Caco-2 (cell line): ENCODE measurements around the gene ELAVL1. TPM values are rescaled to one million over a fixed set of nuclear protein-coding genes. Genes with fewer than 3 reads are reported as not detected.

Experiments used
- BruUV-seq: library from RNA; stranded (reverse); fragments of 400-500 nt; replicated peaks from 2 replicates; lab custom pipeline; 2021; lab: Mats Ljungman, UMichigan
- CTCF ChIA-PET: fragments of 300-600 bp; sonication (Branson Sonifier 250); formaldehyde crosslinking; loops from one replicate; lab custom pipeline; 2022; ENCODE audit warnings: antibody characterized with exemption; lab: Charles Lee
- POLR2A ChIA-PET: fragments of 300-600 bp; sonication (Branson Sonifier 250); formaldehyde crosslinking; loops from one replicate; lab custom pipeline; 2022; ENCODE audit warnings: antibody characterized with exemption; lab: Charles Lee
- DNase-seq, 2 experiments: peaks; one replicate each; pipeline versions ENCODE4 v3.0.0 to v3.0.0-alpha.2; 2020 to 2022
- H3K27me3 ChIP-seq: replicated peaks from 2 replicates; pipeline ENCODE4 v1.6.0; 2011; ENCODE audit warnings: low read length; ENCODE audit not compliant: control insufficient read depth, insufficient read depth
- H3K36me3 ChIP-seq: 2 replicates; pipeline ENCODE4 v1.5.1; 2011; ENCODE audit warnings: low read length; ENCODE audit not compliant: control insufficient read depth, insufficient read depth
- H3K4me1 ChIP-seq: fragments of 250-450 bp; sonication (Bioruptor Pico); 2 replicates; pipeline ENCODE4 v1.5.1; 2020; ENCODE audit warnings: mild to moderate bottlenecking
- H3K4me3 ChIP-seq: 2 replicates; pipeline ENCODE4 v1.5.1; 2011; ENCODE audit warnings: low read depth, mild to moderate bottlenecking, control low read depth, low read length
- H3K9me3 ChIP-seq: fragments of 250-450 bp; sonication (Bioruptor Pico); 2 replicates; pipeline ENCODE4 v1.5.1; 2020; ENCODE audit warnings: mild to moderate bottlenecking, moderate library complexity
- H3K27ac Mint-ChIP-seq: one replicate; pipeline ENCODE4 v1.8.0; 2022; ENCODE audit warnings: mixed read lengths; ENCODE audit not compliant: unreplicated experiment
- H3K27me3 Mint-ChIP-seq: one replicate; pipeline ENCODE4 v1.8.0; 2022; ENCODE audit warnings: mixed read lengths; ENCODE audit not compliant: insufficient read depth, unreplicated experiment
- H3K36me3 Mint-ChIP-seq: one replicate; pipeline ENCODE4 v1.8.0; 2022; ENCODE audit warnings: mild to moderate bottlenecking, mixed read lengths; ENCODE audit not compliant: insufficient read depth, unreplicated experiment
- H3K4me1 Mint-ChIP-seq: one replicate; pipeline ENCODE4 v1.8.0; 2022; ENCODE audit warnings: low read depth, mixed read lengths; ENCODE audit not compliant: unreplicated experiment
- H3K4me3 Mint-ChIP-seq: one replicate; pipeline ENCODE4 v1.8.0; 2022; ENCODE audit warnings: mild to moderate bottlenecking, moderate library complexity, mixed read lengths; ENCODE audit not compliant: unreplicated experiment
- H3K9me3 Mint-ChIP-seq: one replicate; pipeline ENCODE4 v1.8.0; 2022; ENCODE audit warnings: mixed read lengths; ENCODE audit not compliant: unreplicated experiment
- intact Hi-C: fragments of 100-400 bp; cut with micrococcal nuclease; formaldehyde crosslinking; loops from one replicate; pipeline ENCODE4 v1.10.0; 2022; ENCODE audit not compliant: unreplicated experiment
- total RNA-seq: library from RNA; stranded (reverse); gene quantifications from 2 replicates; pipeline ENCODE4 v1.2.3, GENCODE V29; 2022
- TF ChIP-seq, protein P1 (sequence below), 2 experiments: fragments of 200-600 bp in 1 of 2; IDR thresholded peaks; 1 replicate in 1 of 2; 2 replicates in 1 of 2; pipeline versions ENCODE4 v1.5.1 to v1.8.0; 2011 to 2022; ENCODE audit warnings: antibody characterized with exemption in 1 of 2, control low read depth in 1 of 2, inconsistent platforms in 1 of 2, low read depth in 1 of 2, low read length in 1 of 2, mild to moderate bottlenecking in 1 of 2, moderate library complexity in 1 of 2; ENCODE audit not compliant: insufficient read depth in 1 of 2, severe bottlenecking in 1 of 2, unreplicated experiment in 1 of 2

ELAVL1 gene
- total RNA-seq, 1 experiment from 2014 or later = 117 TPM

DNA sequence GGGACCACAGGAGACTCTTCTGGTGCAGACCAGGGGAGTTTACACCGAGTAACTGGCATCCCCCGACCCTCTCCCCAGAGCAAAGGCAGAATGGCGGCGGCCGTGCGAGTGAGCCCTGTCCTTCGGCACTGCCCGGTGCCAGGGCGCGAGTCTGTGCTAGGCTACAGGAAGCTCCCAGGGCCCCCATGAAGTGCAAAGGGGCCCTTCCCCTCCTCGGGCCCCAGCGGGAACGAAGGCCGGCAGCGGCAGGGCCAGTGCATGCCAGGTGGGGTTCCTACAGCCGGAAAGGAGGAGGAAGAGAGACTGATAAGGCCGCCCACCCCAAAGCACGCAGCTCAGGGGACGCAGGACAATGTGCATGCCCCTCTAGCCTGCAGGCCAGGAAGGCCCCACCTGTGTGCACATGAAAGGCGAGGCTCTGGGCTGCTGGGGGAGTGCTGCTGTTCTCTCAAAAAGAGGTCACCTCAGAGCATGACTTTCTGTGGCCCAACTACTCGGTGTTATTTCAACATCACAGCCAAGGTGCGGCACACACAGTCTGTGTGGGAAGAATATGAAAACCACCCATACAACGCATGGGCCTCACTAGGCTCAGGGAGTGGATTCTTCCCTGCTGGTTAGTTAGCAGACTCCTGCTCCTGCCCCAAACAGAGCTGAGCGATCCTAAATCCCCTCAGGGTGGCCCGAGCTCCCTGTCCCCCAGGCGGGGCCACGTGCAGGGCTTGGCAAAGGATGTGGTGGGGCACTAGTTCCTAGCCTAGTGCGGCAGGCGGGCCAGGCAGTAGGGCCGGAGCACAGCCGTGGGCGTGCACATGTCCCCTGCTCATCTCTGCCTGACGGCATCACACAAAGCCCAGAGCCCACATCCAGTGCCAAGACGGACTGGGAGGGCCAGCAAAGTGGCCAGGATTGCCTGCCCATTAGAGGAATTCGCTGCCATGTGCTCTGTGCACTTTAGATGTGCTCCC is 33.6 kb downstream of the ELAVL1 start:
- H3K4me1 Mint-ChIP-seq = no peaks in the 10 kb centered on the region
- intact Hi-C loops = no loop called here
- no peaks in the 10 kb centered on the region for H3K27me3 Mint-ChIP-seq
- Histone ChIP-seq H3K4me3 (no peak overlapping the region), H3K4me1 (no peaks in the 10 kb centered on the region), H3K9me3 (no peaks in the 10 kb centered on the region), H3K36me3 (peaks cover 1% of the 10 kb centered on the region; the same call in 1 of the 2 replicates), H3K27me3 (no peaks in the 10 kb centered on the region)
- TF ChIP-seq, protein P1, sequence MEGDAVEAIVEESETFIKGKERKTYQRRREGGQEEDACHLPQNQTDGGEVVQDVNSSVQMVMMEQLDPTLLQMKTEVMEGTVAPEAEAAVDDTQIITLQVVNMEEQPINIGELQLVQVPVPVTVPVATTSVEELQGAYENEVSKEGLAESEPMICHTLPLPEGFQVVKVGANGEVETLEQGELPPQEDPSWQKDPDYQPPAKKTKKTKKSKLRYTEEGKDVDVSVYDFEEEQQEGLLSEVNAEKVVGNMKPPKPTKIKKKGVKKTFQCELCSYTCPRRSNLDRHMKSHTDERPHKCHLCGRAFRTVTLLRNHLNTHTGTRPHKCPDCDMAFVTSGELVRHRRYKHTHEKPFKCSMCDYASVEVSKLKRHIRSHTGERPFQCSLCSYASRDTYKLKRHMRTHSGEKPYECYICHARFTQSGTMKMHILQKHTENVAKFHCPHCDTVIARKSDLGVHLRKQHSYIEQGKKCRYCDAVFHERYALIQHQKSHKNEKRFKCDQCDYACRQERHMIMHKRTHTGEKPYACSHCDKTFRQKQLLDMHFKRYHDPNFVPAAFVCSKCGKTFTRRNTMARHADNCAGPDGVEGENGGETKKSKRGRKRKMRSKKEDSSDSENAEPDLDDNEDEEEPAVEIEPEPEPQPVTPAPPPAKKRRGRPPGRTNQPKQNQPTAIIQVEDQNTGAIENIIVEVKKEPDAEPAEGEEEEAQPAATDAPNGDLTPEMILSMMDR (IDR thresholded peaks at IDR 0.05; ENCODE audit: insufficient read depth in 1 of 2, low read depth in 1 of 2, low read length in 1 of 2, severe bottlenecking in 1 of 2, unreplicated experiment in 1 of 2) = no peak
- H3K9me3 Mint-ChIP-seq = no peaks in the 10 kb centered on the region
- DNase-seq = no peak
- H3K27ac Mint-ChIP-seq = no peak overlapping the region
- ChIA-PET POLR2A (no interaction called here), CTCF (interaction anchor here (1.4 to 1.5 kb wide), 2 partner anchors 28 to 30 kb away, joined by 3 to 10 read pairs; partner anchors contain the start of gene TIMM44)
- no TSS peak for BruUV-seq
- peaks cover 74% of the 10 kb centered on the region for H3K36me3 Mint-ChIP-seq
- H3K4me3 Mint-ChIP-seq = no peak overlapping the region

DNA sequence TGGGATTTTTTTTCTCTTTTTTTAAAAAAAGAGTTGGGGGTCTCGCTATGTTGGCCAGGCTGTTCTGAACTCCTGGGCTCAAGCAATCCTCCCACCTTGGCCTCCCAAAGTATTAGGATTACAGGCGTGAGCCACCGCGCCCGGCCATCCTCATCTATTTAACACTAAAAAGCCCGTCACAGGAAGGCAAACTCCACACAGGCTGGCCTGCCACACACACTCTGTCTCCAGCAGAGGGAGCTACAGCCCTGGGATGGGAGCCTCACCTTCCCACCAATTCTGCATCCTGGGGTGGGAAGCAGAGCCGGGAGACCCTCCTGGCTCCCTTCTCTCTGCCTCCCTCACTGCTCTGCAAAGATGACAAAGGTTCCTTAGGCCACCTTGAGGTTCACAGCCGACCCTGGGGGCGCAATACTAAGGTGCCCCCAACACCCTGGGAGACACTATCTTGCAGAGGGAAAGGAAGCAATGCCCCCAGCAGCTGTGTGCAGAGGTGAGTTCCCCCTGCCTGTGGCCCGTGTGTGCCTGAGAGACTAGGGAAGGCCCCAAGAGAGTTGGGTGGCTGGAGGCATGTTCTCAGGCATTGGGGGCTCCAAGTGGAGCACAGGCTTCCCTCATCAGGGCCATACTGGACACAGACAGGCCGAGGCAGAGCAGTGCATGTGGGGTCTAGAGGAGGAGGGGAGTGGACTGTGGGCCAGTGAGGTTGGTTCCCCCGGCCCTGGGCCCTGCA is 34.6 kb downstream of the ELAVL1 start:
- DNase-seq = peak; percentile 51 to 68
- no TSS peak for BruUV-seq
- Histone ChIP-seq H3K4me3 (no peak overlapping the region), H3K9me3 (no peaks in the 10 kb centered on the region), H3K4me1 (no peaks in the 10 kb centered on the region), H3K27me3 (no peaks in the 10 kb centered on the region), H3K36me3 (peaks cover 1% of the 10 kb centered on the region; the same call in 1 of the 2 replicates)
- intact Hi-C loops = no loop called here
- peaks cover 80% of the 10 kb centered on the region for H3K36me3 Mint-ChIP-seq
- CTCF ChIA-PET = interaction anchor here (0.6 to 1.5 kb wide), 6 partner anchors 27 to 872 kb away, joined by 3 to 10 read pairs (median 4); partner anchors contain the start of genes ELAVL1, SNAPC2 and TIMM44
- H3K4me1 Mint-ChIP-seq = no peaks in the 10 kb centered on the region
- no peaks in the 10 kb centered on the region for H3K27me3 Mint-ChIP-seq
- H3K9me3 Mint-ChIP-seq = no peaks in the 10 kb centered on the region
- no peak overlapping the region for H3K4me3 Mint-ChIP-seq
- POLR2A ChIA-PET = no interaction called here
- TF ChIP-seq, protein P1 (IDR thresholded peaks at IDR 0.05; ENCODE audit: insufficient read depth in 1 of 2, low read depth in 1 of 2, low read length in 1 of 2, severe bottlenecking in 1 of 2, unreplicated experiment in 1 of 2) = peak; percentile 39 to 82
- H3K27ac Mint-ChIP-seq = no peak overlapping the region

DNA sequence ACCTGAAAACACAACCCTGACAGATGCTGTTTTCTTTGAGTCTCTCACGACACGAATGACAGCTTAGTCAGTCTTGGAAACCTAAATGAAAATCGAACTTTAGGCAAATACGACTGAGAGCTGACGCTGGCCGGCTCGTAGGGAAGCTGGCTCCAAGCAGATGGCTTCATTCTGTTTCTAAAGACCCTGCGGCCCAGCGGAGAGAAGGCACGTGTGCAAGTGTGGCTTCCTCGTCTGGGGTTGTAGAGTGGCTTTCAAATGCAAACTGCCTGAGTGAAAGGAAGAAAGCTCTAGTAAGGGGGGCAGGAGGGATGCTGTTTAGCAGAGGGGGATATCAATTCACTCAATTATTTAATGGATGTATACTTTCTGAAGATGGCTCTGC is 35.9 kb downstream of the ELAVL1 start:
- Histone ChIP-seq H3K27me3 (no peaks in the 10 kb centered on the region), H3K4me1 (0 out of 2 replicates have a peak, but pooled peaks cover 3% of the 10 kb centered on the region), H3K36me3 (peaks cover 1% of the 10 kb centered on the region; the same call in 1 of the 2 replicates), H3K4me3 (no peak overlapping the region), H3K9me3 (no peaks in the 10 kb centered on the region)
- Mint-ChIP-seq H3K4me1 (no peaks in the 10 kb centered on the region), H3K9me3 (no peaks in the 10 kb centered on the region), H3K27me3 (no peaks in the 10 kb centered on the region), H3K27ac (no peak overlapping the region), H3K36me3 (peaks cover 79% of the 10 kb centered on the region), H3K4me3 (no peak overlapping the region)
- POLR2A ChIA-PET = no interaction called here
- no peak for DNase-seq
- BruUV-seq = no TSS peak
- intact Hi-C loops = no loop called here
- TF ChIP-seq, protein P1 (IDR thresholded peaks at IDR 0.05; ENCODE audit: insufficient read depth in 1 of 2, low read depth in 1 of 2, low read length in 1 of 2, severe bottlenecking in 1 of 2, unreplicated experiment in 1 of 2) = no peak
- CTCF ChIA-PET = no interaction called here
